Subcutaneous adipose tissue (tissue), 4 donors: ENCODE results near the gene CAMK1. TPM values are rescaled to one million over a fixed set of nuclear protein-coding genes. Genes with fewer than 3 reads are reported as not detected.

ENCODE experiments used
- CTCF ChIP-seq: fragments of 450-650 bp; IDR thresholded peaks from one replicate; pipeline ENCODE4 v1.5.1; 2016; ENCODE audit warnings: low read depth, mild to moderate bottlenecking, control low read depth, antibody characterized with exemption, moderate library complexity
- total RNA-seq, 4 donors: library from RNA; depleted of rRNA; stranded (reverse); fragments of >200 nt; gene quantifications; one replicate each; pipeline ENCODE4 v1.1.0, GENCODE V29; 2016

Gene CAMK1
- total RNA-seq, 4 donors from 2014 or later: 57.0 to 122 (median 66.6) TPM

GRCh38 chr3:9770276-9770812, 597 bp upstream of the CAMK1 start:
- TF ChIP-seq CTCF: no peak

- TF ChIP-seq CTCF: no peak
Observed at GRCh38 chr3:9769012-9769411, 735 bp downstream of the CAMK1 start.

GRCh38 chr3:9768141-9768775, 1.5 kb downstream of the CAMK1 start:
- no peak for TF ChIP-seq CTCF

- no peak for TF ChIP-seq CTCF
Observed at GRCh38 chr3:9767418-9767817, 2.3 kb downstream of the CAMK1 start.

- TF ChIP-seq CTCF: no peak
Observed at GRCh38 chr3:9765865-9766264, 3.9 kb downstream of the CAMK1 start.

GRCh38 chr3:9762871-9763270, 6.9 kb downstream of the CAMK1 start:
- no peak for TF ChIP-seq CTCF

- TF ChIP-seq CTCF: no peak
Observed at GRCh38 chr3:9761919-9762318, 7.8 kb downstream of the CAMK1 start.
